Right kidney (tissue), 1 donor: ENCODE results near the gene GRB10.
A peak's percentile ranks its signal among the peaks of the same experiment; 100 is the strongest.

Source experiments
- DNase-seq: peaks from one replicate; pipeline ENCODE4 v3.0.0-alpha.2; 2016

Gene GRB10

DNA sequence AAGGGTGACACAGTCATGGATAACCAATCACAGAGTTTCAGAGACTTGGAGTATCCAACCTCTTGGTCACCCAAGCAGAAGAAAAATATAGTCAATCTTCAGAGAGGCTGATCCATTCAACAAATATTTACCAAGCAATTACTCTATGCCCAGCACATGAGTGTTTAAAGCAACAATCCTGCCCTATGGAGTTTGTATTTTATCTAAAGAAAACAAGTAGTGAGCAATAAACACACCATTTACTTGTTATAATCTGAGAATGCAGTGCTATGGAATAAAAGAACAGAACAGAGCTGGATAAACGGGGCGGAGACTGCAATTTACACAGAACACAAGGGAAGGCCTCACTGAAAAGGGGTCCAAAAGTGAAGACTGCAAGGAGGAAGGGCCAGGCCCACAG lies 63.8 kb downstream of the GRB10 start:
- no peak for DNase-seq

DNA sequence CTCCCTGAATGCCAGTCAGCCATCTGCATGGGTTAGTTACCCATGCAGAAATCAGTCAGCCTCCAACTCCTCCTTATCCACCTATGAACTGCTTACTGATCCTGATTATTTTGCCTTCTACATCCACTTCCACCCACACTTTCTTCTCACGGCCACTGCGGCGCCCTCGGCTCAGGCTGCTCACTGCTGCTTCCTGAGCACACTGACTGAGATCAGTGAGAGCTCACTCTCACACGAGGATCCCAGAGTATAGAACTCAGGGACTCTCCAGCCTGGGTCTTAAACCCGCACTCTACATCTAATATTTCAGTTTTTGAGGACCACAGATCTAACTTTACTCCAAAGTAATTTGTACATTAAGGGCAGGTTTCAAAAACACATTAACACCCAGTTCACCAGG lies 64.4 kb downstream of the GRB10 start:
- peak; percentile 33 for DNase-seq

DNA sequence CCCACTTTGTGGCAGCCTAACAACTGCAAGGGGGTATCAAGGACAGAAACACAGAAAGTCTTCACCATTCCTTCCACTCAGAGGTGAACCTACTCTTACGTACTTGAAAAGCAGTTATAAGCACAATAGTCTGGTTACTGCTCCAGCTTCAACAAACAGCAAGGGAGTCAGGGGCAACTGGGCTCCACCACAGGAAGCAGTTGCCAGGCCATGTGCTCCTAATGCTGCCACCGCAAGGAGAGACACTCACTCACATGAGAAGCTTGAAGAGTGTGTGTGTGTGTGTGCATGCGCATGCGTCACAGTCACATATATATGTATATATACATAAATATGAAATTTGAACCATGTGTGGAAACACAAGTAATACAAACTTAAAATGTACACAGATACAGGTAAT lies 65.5 kb downstream of the GRB10 start:
- no peak for DNase-seq

DNA sequence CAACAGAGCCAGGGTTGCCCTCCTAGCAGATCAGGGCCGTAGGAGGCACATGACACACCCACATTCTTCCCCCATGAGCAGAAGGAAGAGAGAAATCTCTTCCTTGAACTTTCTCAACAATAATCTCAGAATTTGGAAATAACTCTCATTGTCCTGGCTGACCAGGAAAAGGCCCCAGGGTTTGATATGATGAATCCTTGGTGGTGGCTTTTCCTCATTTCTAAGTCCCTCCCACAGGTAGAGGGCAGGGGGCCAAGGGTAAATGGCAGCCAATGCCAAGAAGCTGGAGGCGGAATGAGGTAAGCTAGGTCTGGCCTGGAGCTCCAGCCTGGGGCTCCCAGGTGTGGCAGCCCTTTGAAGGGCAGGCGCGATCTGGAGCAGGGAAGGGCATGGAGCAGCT lies 67.8 kb downstream of the GRB10 start:
- no peak for DNase-seq

DNA sequence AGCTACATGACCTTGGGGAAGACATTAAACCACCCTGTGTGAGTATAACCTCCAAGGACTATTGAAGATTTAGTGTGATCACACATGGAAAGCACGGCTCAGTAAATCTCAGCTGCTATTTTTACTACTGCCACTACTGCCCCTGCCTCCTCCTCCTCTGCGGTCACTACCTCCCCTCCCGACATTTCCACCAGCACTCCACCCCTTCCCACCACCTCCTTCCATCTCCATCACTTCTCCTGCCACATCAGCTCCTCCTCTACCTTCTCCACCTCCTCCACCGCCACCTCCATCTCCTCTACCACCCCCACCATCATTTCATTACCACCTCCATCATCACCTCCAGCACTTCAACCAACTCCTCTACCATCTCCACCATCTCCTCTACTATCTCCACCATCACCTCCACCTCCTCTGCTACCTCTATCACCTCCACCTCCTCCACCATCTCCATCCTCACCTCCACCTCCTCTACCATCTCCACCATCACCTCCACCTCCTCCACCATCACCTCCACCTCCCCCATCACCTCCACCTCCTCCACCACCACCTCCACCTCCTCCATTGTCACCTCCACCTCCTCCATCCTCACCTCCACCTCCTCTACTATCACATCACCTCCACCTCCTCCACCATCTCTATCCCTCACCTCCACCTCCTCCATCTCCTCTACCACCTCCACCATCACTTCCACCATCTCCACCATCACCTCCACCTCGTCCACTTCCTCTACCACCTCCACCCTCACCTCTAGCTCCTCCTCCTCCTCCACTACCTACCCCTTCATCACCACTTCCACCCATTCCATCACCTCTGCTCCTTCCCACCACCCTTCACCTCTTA lies 69.4 kb downstream of the GRB10 start:
- no peak for DNase-seq

DNA sequence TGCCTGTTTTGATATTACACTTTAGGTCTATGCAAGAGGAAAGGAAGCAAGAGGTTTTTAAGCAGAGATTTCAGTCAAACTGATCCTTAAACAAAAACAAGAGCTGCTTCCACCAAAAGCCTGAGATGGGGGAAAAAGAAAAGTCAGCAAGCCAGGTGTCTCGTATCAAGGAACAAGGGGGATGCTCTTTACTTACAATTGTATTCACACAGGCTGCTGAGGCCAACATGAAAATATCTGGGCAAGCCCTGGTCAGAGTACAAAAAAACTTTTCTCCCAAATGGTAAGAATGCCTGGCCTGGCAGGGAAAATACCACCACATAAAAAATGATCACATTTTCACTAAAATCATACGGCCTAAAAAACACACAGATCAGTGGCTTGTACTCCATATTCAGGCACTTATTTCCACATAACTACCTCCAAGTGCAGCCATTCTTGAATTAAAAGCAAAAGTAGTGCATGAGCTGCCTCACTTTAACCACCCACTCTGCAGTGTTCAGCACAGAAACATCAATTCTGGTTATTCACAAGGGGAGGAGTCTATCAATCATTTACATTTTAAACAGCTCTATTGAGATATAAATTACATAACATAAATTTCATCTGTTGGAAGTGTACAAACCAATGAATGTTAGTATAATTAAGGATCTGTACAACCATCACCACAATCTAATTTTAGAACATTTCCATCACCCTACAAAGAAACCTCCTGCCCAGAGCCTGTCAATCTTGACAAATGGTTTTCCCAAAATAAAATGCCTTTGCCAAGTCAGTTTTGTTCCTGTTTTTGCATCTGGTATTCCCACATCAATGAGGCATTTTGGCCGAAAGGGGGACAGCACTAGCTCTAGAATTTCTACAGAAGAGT lies 70.2 kb downstream of the GRB10 start:
- DNase-seq = no peak

DNA sequence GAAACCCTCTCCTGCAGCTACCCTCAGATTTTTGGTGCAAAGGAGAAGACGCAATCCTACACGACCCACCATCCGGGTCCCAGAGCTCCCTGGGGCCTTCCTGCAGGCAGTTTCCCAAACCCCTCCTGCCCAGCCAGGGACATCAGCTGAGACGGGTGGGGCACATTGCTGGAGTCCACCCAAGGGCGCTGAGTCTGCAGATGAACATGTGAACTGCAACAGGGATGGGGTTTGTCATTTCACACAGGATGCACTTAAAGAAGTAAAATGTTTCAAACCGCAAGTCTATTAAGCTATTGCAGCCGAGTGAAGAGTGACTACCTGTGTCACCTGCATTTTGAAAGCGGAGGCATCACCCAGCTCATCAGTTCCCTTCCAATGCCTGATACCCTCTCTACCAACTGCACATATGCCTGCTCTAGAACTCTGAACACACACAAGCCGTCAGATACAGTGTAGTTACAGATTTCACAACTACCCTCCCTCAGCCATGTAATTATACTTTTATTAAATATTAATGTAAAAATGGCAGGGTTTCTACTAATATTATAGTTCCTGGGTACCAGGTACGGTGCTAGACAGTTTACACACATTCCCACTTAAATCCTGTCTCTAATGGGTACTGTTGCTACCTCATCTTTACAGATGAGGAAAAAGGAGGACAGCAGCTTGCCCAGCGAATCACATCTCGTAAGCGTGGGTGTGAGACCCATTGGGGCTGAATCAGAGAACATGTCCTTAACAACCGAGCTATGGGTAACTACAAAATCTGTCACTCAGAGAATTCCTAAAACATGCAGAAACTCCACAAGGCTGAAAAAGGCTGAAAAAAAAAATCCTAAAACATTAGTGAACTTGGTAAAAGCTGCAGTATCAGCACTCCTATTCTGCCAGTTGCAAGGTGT lies 71.2 kb downstream of the GRB10 start:
- no peak for DNase-seq

DNA sequence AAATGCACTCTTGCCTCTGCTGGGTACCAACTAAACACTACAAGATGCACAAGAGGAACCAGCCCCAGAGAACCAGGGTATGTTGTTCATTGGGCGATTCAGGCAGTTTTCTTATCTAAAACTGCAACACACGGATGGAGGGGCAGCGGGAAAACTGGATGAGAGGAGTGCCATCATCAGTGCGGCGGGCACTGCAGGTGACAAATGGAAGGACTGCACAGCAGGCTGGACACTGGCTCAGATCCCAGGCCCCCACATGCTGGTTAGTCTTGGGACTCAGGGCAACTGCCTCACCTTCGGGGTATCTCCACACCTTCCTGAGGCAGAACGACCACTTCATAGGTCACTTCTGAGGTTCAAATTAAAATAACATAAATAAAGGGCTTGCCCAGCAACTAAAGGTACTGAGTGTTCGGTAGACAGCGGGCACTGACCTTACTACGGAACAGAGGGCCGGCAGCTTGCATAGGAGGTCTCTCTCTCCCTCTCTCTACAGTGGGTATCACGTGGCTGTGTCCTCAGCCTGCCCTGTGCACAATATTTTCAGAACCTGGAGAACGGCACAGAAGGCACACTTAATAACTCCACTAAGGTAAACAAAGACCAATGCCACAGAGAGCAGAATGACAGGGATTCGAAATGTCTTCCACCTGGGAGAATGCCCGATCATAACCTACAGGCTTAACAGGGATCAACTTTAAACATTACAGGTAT lies 72.1 kb downstream of the GRB10 start:
- no peak for DNase-seq

DNA sequence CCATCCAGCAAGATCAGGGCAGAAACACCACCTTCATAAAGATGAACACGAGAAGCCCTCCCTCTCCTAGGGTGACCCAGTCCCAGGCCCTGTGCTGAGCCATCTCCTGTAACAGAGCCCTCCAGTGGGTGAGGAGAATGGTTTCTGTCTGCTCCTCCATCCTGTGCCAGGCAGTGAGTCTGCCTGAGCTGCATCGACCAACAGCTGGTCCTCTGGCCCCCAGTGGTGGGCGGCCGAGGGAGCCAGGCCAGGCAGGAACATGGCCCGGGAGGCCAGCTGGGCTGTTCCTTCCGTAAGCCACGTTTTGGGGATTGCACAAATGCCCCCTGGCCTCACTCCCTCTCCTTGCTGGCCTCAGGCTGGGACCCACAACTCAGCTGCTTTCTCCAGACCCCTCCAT lies 73.5 kb downstream of the GRB10 start:
- no peak for DNase-seq

DNA sequence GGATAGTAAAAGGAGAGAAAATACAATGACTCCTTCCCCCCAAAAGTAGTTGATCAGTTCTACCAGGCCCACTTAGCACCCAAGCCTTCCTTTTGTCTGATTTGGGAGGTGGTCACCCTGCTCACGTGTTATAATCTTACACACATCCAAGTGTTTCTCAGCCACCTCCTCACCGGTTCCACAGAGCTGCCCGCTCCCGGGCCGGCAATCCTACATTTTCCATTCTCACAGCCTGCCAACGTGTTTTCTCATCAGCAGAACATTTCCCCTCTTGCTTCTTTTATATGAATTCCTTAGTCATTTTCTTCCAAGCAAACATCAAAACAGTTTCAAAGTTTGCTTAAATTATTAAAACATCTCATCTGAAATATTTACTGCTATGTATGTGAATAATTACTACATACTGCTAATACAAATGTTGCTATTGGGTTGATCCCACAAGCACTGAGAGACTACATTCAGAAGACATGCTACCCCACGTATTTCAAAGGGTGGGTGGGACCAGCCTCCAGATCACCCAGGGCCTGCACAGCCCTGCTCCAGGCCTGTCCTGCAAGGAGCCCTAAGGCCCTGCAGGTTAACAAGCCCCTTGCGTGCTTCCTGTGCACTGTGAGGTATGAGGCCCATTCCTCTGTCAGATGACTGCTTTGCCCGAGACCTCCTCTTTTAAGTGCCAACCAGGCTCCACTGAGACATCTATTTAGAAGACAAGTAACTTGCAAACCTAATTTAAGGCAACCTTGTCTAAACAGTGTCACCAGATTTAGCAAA lies 75.3 kb downstream of the GRB10 start:
- no peak for DNase-seq

DNA sequence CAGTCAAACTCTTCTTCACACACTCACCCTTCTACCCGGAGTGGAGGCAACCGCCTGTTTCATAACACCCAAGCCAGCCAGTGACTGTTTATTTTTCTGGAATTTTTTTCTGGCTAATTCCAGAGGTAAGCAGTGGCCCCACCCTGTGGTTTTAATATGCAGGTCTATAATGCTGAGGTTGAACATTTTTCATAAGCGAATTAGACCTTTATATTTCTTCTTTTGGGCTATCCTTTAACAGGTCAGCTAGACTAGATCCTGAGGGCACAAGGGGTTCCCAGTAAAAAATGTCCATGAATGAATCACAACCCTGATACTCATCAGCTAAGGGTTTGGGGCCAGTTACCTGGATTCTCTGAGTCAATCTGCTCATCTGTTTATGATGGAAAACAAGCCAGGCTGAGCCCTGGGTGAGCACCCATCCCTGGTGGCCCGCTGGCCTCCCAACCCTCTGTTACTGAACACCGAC lies 76.2 kb downstream of the GRB10 start:
- DNase-seq = no peak

DNA sequence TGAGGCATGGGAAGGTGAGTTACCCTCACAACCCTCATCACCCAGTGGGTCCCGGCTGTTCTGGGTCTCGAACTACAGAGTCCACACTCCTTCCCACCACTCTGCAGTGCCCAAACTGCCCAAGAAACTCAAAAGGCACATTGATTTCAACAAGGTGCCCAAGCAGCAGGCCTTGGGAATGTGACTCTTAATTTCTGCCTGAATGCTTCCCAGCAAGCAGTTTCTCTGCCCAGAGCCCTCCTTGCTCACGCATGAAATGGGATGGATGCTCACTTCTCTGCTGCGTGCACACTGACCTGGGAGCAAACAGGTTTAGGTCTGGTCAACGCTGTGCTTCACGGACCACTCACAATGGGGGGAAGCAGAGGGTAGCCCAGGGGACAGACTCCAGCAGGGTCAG lies 77.9 kb downstream of the GRB10 start:
- no peak for DNase-seq

DNA sequence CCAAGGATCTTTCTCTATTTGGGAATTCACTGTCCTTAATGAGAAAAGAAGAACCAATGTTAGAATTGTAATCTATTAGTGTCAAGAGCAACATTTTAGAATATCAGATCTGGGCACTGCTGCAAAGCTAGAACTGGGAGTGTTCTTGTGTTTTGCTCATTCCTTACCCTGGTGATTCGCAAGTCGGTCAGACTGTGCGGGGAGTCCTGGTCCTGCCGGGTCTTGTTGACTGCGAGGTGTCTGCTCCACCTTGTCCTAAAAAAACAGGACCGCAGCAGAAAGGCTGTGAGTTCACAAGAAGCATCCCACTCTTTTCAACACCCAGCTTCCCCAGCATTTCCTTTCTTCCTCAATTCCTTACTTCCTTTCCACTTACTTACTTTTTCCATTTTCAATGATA lies 79.0 kb downstream of the GRB10 start:
- DNase-seq = no peak

DNA sequence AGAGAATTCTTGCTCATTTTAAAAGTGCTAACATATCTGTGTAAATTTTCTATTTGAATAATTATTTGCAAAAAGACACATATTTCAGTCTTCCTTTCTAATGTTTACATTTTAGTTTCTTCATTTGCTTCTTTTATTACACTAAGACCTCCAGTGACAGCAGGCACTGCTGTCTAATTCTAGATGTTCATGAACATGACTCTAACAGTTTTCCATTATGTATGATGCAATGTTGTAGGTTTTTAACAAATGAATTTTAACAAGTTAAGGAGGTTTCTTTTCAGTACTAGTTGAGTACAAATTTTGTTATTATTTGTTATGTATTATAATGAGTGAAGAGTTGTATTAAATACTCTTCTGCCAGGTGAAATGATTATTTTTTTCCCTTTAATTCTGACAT lies 83.6 kb downstream of the GRB10 start:
- no peak for DNase-seq

DNA sequence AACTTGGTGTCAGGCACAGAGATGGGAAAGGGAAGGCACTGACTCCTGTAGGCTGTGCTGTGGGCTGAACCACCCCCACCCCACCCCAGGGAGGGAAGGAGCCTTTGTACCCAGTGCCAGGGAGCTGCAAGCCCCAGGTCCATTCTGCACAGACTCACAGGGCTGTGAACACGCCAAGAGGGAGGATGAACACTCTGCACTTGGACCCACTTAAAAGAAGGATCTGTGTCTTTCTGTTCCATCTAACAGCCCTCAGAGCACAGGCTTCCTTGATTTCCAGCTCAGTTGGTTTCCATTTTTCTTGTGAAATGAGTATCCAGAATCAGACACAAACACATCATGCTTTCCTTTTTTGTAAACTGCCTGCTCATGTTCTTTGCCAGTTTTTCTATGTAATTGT lies 84.9 kb downstream of the GRB10 start:
- DNase-seq = no peak

DNA sequence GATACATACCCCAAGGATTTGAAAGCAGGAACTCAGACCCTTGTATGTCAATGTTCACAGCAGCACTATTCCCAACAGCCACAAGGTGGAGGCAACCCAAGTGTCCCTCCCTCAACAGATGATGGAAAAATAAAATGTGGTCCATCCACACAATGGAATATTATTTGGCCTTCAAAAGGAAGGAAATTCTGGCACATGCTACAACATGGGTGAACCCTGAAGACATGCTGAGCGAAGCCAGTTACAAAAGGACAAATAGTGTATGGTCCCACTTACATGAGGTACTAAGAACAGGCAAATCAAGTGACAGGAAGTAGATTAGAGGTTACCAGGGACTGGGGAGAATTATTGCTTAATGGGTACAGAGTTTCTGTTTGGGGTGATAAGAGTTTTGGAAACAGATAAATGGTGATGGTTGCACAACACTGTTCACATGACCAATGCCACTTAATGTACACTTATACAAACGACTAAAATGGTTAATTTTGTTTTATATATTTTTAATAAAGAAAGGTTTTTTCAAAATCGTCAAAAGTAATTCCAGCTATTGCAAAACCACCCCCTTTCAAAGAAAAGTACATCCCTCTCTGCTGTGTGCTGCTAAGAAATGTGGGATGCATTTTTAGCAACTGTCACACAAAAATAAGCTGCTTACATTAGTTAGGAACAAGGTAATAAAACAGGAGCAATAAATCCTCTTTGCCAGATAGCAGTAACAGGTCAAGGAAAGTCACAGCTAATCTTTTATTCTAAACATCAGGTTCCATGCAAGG lies 85.7 kb downstream of the GRB10 start:
- DNase-seq = no peak

DNA sequence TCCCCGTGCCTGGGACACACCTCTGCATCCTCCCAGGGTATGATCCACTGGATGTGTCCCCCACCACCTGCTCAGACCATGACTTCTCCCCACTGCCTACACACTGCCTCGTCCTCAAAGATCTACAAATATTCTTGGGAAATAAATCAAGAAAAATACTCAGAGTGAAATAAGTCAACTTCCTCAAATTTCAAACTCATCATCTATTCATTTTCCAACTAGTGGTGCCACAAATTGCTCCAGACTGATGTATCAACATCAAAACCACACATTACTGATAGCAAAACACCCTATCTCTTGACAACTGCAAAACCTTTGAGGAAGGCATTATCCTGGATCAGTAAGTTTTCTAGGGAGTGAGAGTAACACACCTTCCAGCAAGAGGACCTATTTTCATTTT lies 87.7 kb downstream of the GRB10 start:
- no peak for DNase-seq

DNA sequence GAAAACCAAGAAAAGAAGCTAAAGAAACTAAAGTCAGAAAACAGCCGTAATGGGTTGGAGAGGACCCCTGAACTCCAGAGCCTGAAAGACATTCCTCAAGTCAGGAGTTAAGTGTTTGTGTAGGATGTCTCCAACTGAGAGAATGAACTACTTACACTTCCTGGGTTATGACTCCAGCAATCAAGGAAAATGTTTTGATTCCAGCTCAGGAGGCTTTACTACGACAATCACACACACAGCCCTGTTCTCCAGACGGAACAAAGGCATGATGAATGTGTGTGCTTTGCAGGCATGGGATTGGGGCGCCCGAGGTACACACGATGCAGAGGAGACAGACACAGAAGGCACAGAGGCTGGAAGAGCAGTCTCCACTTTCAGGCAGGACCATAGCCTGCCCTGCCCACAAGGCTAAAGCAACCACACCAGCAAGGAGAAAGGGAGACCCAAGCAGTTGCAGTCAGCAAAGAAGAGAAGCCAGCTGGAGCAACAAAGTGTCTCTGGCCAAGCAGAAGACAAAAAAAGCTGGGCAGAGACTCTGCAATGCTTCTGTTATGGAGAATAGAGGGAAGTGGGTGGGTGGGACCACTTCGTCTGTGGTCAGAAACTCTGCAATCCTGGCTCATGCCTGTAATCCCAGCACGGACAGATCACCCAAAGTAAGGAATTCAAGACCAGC lies 89.1 kb downstream of the GRB10 start:
- DNase-seq = no peak

DNA sequence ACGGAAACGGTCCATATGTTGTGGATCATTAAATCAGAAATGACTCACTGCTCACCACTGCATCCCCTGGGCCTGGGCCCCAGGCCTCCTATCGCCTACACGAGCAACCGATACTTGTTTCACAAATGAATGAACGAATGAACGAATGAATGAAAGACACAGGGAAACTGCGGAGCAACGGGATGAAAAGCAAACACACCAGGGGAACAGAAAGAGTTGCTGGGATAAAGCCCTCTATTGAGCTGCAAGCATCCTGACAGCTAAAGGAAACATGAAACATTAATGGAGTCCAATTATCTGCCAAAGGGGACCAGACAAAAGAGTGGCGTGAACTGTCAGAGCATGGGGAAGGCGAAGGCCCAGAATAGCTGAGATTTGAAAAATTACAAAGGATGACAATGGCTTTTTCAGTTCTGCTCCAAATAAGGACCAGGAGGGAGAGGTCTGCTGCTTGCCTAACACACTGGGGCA lies 92.1 kb downstream of the GRB10 start:
- no peak for DNase-seq

DNA sequence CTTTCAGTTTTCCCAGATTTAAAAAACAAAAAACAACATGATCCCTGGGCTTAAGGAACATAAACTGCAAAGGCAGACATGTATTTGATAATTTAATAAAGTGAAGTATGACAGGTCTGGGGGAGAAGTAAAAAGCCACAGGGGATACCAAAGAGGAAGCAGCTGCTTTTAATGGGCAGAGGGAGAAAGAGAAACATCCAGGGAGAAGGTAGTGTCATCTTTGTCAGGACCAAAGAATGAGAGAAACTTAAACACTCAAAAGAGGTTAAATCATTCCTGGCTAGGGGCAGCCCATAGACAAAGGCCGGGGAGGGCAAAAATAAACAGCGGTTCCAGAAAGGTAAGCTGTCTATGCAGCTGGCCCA lies 94.5 kb downstream of the GRB10 start:
- no peak for DNase-seq
